Measurements from ENCODE around the gene FXYD5.

The FXYD5 gene

GRCh38 chr19:35159606-35160005 lies 5.1 kb downstream of the FXYD5 start:
- Histone ChIP-seq H3K4me1 (ENCODE audit: control insufficient read depth, insufficient read depth, low read length) (no peaks in the 10 kb centered on the region), H3K4me3 (ENCODE audit: low read length) (no peak overlapping the region), H3K9ac (ENCODE audit: low read length) (no peak overlapping the region), H3K36me3 (ENCODE audit: control insufficient read depth, insufficient read depth, low read length) (peaks cover 14% of the 10 kb centered on the region), H3K27ac (ENCODE audit: low read depth, low read length) (no peak overlapping the region), H3K27me3 (ENCODE audit: control insufficient read depth, insufficient read depth, low read length) (peaks cover 6% of the 10 kb centered on the region)

GRCh38 chr19:35160629-35161433 lies 6.3 kb downstream of the FXYD5 start:
- Histone ChIP-seq H3K27me3 (ENCODE audit: control insufficient read depth, insufficient read depth, low read length) (no peaks in the 10 kb centered on the region), H3K36me3 (ENCODE audit: control insufficient read depth, insufficient read depth, low read length) (peaks cover 15% of the 10 kb centered on the region), H3K9ac (ENCODE audit: low read length) (no peak overlapping the region), H3K4me1 (ENCODE audit: control insufficient read depth, insufficient read depth, low read length) (no peaks in the 10 kb centered on the region), H3K27ac (ENCODE audit: low read depth, low read length) (no peak overlapping the region), H3K4me3 (ENCODE audit: low read length) (no peak overlapping the region)

- H3K4me3 ChIP-seq (ENCODE audit: low read length) = no peak overlapping the region
- peaks cover 19% of the 10 kb centered on the region for H3K36me3 ChIP-seq (ENCODE audit: control insufficient read depth, insufficient read depth, low read length)
- H3K9ac ChIP-seq (ENCODE audit: low read length) = no peak overlapping the region
- H3K4me1 ChIP-seq (ENCODE audit: control insufficient read depth, insufficient read depth, low read length) = no peaks in the 10 kb centered on the region
- H3K27ac ChIP-seq (ENCODE audit: low read depth, low read length) = no peak overlapping the region
- no peaks in the 10 kb centered on the region for H3K27me3 ChIP-seq (ENCODE audit: control insufficient read depth, insufficient read depth, low read length)
These were observed 6.9 kb downstream of the FXYD5 start for GRCh38 chr19:35161434-35161743.

- H3K36me3 ChIP-seq (ENCODE audit: control insufficient read depth, insufficient read depth, low read length) = peaks cover 19% of the 10 kb centered on the region
- H3K27ac ChIP-seq (ENCODE audit: low read depth, low read length) = no peak overlapping the region
- no peaks in the 10 kb centered on the region for H3K27me3 ChIP-seq (ENCODE audit: control insufficient read depth, insufficient read depth, low read length)
- H3K4me1 ChIP-seq (ENCODE audit: control insufficient read depth, insufficient read depth, low read length) = no peaks in the 10 kb centered on the region
- H3K4me3 ChIP-seq (ENCODE audit: low read length) = no peak overlapping the region
- no peak overlapping the region for H3K9ac ChIP-seq (ENCODE audit: low read length)
These were observed 8.2 kb downstream of the FXYD5 start for GRCh38 chr19:35162471-35163326.

- Histone ChIP-seq H3K36me3 (ENCODE audit: control insufficient read depth, insufficient read depth, low read length) (peaks cover 17% of the 10 kb centered on the region), H3K9ac (ENCODE audit: low read length) (no peak overlapping the region), H3K27me3 (ENCODE audit: control insufficient read depth, insufficient read depth, low read length) (no peaks in the 10 kb centered on the region), H3K4me1 (ENCODE audit: control insufficient read depth, insufficient read depth, low read length) (no peaks in the 10 kb centered on the region), H3K27ac (ENCODE audit: low read depth, low read length) (no peak overlapping the region), H3K4me3 (ENCODE audit: low read length) (no peak overlapping the region)
These were observed 9.9 kb downstream of the FXYD5 start for GRCh38 chr19:35164418-35164817.

GRCh38 chr19:35165200-35166058 lies 10.9 kb downstream of the FXYD5 start:
- Histone ChIP-seq H3K4me3 (ENCODE audit: low read length) (no peak overlapping the region), H3K27me3 (ENCODE audit: control insufficient read depth, insufficient read depth, low read length) (no peaks in the 10 kb centered on the region), H3K27ac (ENCODE audit: low read depth, low read length) (no peak overlapping the region), H3K36me3 (ENCODE audit: control insufficient read depth, insufficient read depth, low read length) (peaks cover 17% of the 10 kb centered on the region), H3K4me1 (ENCODE audit: control insufficient read depth, insufficient read depth, low read length) (no peaks in the 10 kb centered on the region), H3K9ac (ENCODE audit: low read length) (no peak overlapping the region)

GRCh38 chr19:35166100-35167063 lies 11.8 kb downstream of the FXYD5 start:
- Histone ChIP-seq H3K4me1 (ENCODE audit: control insufficient read depth, insufficient read depth, low read length) (no peaks in the 10 kb centered on the region), H3K36me3 (ENCODE audit: control insufficient read depth, insufficient read depth, low read length) (peaks cover 17% of the 10 kb centered on the region), H3K27me3 (ENCODE audit: control insufficient read depth, insufficient read depth, low read length) (no peaks in the 10 kb centered on the region), H3K4me3 (ENCODE audit: low read length) (no peak overlapping the region), H3K9ac (ENCODE audit: low read length) (no peak overlapping the region), H3K27ac (ENCODE audit: low read depth, low read length) (no peak overlapping the region)

GRCh38 chr19:35167251-35168119 lies 12.9 kb downstream of the FXYD5 start:
- Histone ChIP-seq H3K27ac (ENCODE audit: low read depth, low read length) (no peak overlapping the region), H3K4me1 (ENCODE audit: control insufficient read depth, insufficient read depth, low read length) (no peaks in the 10 kb centered on the region), H3K4me3 (ENCODE audit: low read length) (no peak overlapping the region), H3K36me3 (ENCODE audit: control insufficient read depth, insufficient read depth, low read length) (peaks cover 16% of the 10 kb centered on the region), H3K27me3 (ENCODE audit: control insufficient read depth, insufficient read depth, low read length) (no peaks in the 10 kb centered on the region), H3K9ac (ENCODE audit: low read length) (no peak overlapping the region)

- Histone ChIP-seq H3K36me3 (ENCODE audit: control insufficient read depth, insufficient read depth, low read length) (peaks cover 10% of the 10 kb centered on the region), H3K27ac (ENCODE audit: low read depth, low read length) (no peak overlapping the region), H3K9ac (ENCODE audit: low read length) (no peak overlapping the region), H3K27me3 (ENCODE audit: control insufficient read depth, insufficient read depth, low read length) (no peaks in the 10 kb centered on the region), H3K4me3 (ENCODE audit: low read length) (no peak overlapping the region), H3K4me1 (ENCODE audit: control insufficient read depth, insufficient read depth, low read length) (no peaks in the 10 kb centered on the region)
These were observed 13.7 kb downstream of the FXYD5 start for GRCh38 chr19:35168196-35168595.

- Histone ChIP-seq H3K4me3 (ENCODE audit: low read length) (no peak overlapping the region), H3K27me3 (ENCODE audit: control insufficient read depth, insufficient read depth, low read length) (no peaks in the 10 kb centered on the region), H3K36me3 (ENCODE audit: control insufficient read depth, insufficient read depth, low read length) (peaks cover 5% of the 10 kb centered on the region), H3K9ac (ENCODE audit: low read length) (no peak overlapping the region), H3K4me1 (ENCODE audit: control insufficient read depth, insufficient read depth, low read length) (no peaks in the 10 kb centered on the region), H3K27ac (ENCODE audit: low read depth, low read length) (no peak overlapping the region)
These were observed 14.9 kb downstream of the FXYD5 start for GRCh38 chr19:35169221-35169995.
